MM.1S (cell line): ENCODE measurements around the gene PLEK2.

Experiments used
- DNase-seq: peaks from one replicate; pipeline ENCODE4 v3.0.0-alpha.2; 2015
- H2AFZ ChIP-seq: fragments of 300-600 bp; sonication (generic); 2 replicates; pipeline ENCODE4 v1.6.0; 2016; ENCODE audit warnings: antibody characterized with exemption, low read length
- H3F3A ChIP-seq: fragments of 300-600 bp; sonication (generic); 2 replicates; pipeline ENCODE4 v1.6.1; 2016; ENCODE audit warnings: mild to moderate bottlenecking, antibody characterized with exemption, low read length, moderate library complexity, mixed read lengths; ENCODE audit not compliant: insufficient read depth
- H3K27ac ChIP-seq: fragments of 300-600 bp; sonication (generic); 2 replicates; pipeline ENCODE4 v1.5.1; 2016; ENCODE audit warnings: mild to moderate bottlenecking, low read length
- H3K27me3 ChIP-seq: fragments of 300-600 bp; sonication (generic); replicated peaks from 2 replicates; pipeline ENCODE4 v1.6.0; 2016; ENCODE audit warnings: low read length; ENCODE audit not compliant: insufficient read depth
- H3K36me3 ChIP-seq: fragments of 300-600 bp; sonication (generic); replicated peaks from 2 replicates; pipeline ENCODE4 v1.6.1; 2016; ENCODE audit warnings: mild to moderate bottlenecking, low read length, mixed read lengths; ENCODE audit not compliant: insufficient read depth
- H3K4me1 ChIP-seq: fragments of 300-600 bp; sonication (generic); 2 replicates; pipeline ENCODE4 v1.6.1; 2016; ENCODE audit warnings: low read length, mixed read lengths
- H3K4me2 ChIP-seq: fragments of 300-600 bp; sonication (generic); 2 replicates; pipeline ENCODE4 v1.6.0; 2016; ENCODE audit warnings: low read depth, low read length
- H3K4me3 ChIP-seq: fragments of 300-600 bp; sonication (generic); 2 replicates; pipeline ENCODE4 v1.5.1; 2016; ENCODE audit warnings: low read length, mixed read lengths
- H3K79me2 ChIP-seq: fragments of 300-600 bp; sonication (generic); 2 replicates; pipeline ENCODE4 v1.6.1; 2016; ENCODE audit warnings: mixed run types, low read length, mixed read lengths
- H3K9ac ChIP-seq: fragments of 300-600 bp; sonication (generic); 2 replicates; pipeline ENCODE4 v1.6.1; 2016; ENCODE audit warnings: low read length, mixed read lengths
- H3K9me2 ChIP-seq: fragments of 300-600 bp; sonication (generic); replicated peaks from 2 replicates; pipeline ENCODE4 v1.6.1; 2016; ENCODE audit warnings: mild to moderate bottlenecking, low read length, mixed read lengths; ENCODE audit not compliant: insufficient read depth
- H3K9me3 ChIP-seq: fragments of 300-600 bp; sonication (generic); replicated peaks from 2 replicates; pipeline ENCODE4 v1.6.1; 2016; ENCODE audit warnings: mild to moderate bottlenecking, low read length, mixed read lengths; ENCODE audit not compliant: insufficient read depth
- H4K20me1 ChIP-seq: fragments of 300-600 bp; sonication (generic); 2 replicates; pipeline ENCODE4 v1.6.1; 2016; ENCODE audit warnings: mild to moderate bottlenecking, low read length, moderate library complexity, mixed read lengths; ENCODE audit not compliant: insufficient read depth
- EZH2 ChIP-seq: fragments of 300-600 bp; sonication (generic); optimal IDR thresholded peaks from 2 replicates; pipeline ENCODE3; 2017; ENCODE audit warnings: low read depth, mild to moderate bottlenecking, antibody characterized with exemption, low read length, mixed read lengths
- EZH2phosphoT487 ChIP-seq: fragments of 300-600 bp; sonication (generic); IDR thresholded peaks from 2 replicates; pipeline ENCODE4 v1.6.1; 2018; ENCODE audit warnings: antibody characterized with exemption, low read length
- TF ChIP-seq, protein P1 (sequence below): fragments of 300-600 bp; sonication (generic); IDR thresholded peaks from 2 replicates; pipeline ENCODE4 v1.5.1; 2016; ENCODE audit warnings: antibody characterized with exemption, low read length, mixed read lengths

PLEK2 gene

DNA sequence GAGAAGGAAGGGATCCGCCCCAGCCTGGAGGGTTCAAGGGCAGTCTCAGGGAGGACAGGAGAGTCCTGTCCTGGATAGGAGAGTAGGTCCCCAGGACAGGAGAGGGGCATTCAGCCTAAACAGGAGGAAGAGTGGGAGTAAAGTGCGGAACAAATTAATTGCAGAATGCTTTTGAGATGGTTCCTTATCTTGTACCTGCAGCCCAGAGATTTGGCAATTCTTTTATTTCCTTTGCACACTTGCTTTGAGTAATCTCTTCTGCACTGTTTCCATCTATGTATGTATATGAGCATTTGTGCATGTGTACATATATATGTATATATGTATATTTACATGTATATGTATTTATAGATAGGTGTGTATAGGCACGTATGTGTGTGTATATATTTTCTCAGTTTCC lies 22.7 kb downstream of the PLEK2 start:
- no peak for DNase-seq
- H3K36me3 ChIP-seq = no peaks in the 10 kb centered on the region
- H3K9ac ChIP-seq = no peak overlapping the region
- H3K4me1 ChIP-seq = no peaks in the 10 kb centered on the region
- no peak overlapping the region for H3K4me2 ChIP-seq
- no peaks in the 10 kb centered on the region for H3F3A ChIP-seq
- no peak overlapping the region for H2AFZ ChIP-seq
- no peak overlapping the region for H3K27ac ChIP-seq
- no peak for TF ChIP-seq EZH2phosphoT487
- no peaks in the 10 kb centered on the region for H4K20me1 ChIP-seq
- H3K4me3 ChIP-seq = no peak overlapping the region
- no peaks in the 10 kb centered on the region for H3K9me3 ChIP-seq
- H3K27me3 ChIP-seq = no peaks in the 10 kb centered on the region
- H3K9me2 ChIP-seq = no peaks in the 10 kb centered on the region
- no peaks in the 10 kb centered on the region for H3K79me2 ChIP-seq

DNA sequence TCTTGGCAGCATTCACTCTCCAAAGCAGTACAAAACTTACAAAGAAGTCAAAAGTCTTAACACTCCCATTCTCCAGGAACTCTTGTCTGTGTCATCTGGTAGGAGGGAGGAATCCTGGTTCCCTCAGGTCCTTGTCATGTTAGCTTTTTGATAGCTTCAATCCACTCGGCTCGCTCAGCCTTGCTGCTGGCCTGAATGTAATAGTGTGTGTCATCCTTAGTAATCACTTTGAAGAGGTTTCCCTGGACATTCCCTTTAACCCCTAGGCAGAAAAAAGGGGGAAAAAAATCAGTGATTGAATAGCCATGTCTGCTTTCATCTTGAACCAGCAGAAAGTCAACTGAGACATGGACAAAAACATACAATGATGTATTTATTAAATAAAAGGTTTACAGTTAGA lies 24.8 kb downstream of the PLEK2 start:
- H4K20me1 ChIP-seq = no peaks in the 10 kb centered on the region
- H3K27ac ChIP-seq = no peak overlapping the region
- no peak overlapping the region for H3K4me3 ChIP-seq
- H3K79me2 ChIP-seq = no peaks in the 10 kb centered on the region
- H3K9me3 ChIP-seq = no peaks in the 10 kb centered on the region
- TF ChIP-seq EZH2phosphoT487 = no peak
- TF ChIP-seq, protein P1, sequence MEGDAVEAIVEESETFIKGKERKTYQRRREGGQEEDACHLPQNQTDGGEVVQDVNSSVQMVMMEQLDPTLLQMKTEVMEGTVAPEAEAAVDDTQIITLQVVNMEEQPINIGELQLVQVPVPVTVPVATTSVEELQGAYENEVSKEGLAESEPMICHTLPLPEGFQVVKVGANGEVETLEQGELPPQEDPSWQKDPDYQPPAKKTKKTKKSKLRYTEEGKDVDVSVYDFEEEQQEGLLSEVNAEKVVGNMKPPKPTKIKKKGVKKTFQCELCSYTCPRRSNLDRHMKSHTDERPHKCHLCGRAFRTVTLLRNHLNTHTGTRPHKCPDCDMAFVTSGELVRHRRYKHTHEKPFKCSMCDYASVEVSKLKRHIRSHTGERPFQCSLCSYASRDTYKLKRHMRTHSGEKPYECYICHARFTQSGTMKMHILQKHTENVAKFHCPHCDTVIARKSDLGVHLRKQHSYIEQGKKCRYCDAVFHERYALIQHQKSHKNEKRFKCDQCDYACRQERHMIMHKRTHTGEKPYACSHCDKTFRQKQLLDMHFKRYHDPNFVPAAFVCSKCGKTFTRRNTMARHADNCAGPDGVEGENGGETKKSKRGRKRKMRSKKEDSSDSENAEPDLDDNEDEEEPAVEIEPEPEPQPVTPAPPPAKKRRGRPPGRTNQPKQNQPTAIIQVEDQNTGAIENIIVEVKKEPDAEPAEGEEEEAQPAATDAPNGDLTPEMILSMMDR = no peak
- TF ChIP-seq EZH2 = no peak
- no peak overlapping the region for H3K4me2 ChIP-seq
- H3K9ac ChIP-seq = no peak overlapping the region
- no peaks in the 10 kb centered on the region for H3K4me1 ChIP-seq
- peaks cover 3% of the 10 kb centered on the region; the same call in 1 of the 2 replicates for H3K36me3 ChIP-seq
- no peak for DNase-seq
- no peaks in the 10 kb centered on the region for H3K27me3 ChIP-seq
- no peaks in the 10 kb centered on the region for H3F3A ChIP-seq
- no peak overlapping the region for H2AFZ ChIP-seq
- no peaks in the 10 kb centered on the region for H3K9me2 ChIP-seq

DNA sequence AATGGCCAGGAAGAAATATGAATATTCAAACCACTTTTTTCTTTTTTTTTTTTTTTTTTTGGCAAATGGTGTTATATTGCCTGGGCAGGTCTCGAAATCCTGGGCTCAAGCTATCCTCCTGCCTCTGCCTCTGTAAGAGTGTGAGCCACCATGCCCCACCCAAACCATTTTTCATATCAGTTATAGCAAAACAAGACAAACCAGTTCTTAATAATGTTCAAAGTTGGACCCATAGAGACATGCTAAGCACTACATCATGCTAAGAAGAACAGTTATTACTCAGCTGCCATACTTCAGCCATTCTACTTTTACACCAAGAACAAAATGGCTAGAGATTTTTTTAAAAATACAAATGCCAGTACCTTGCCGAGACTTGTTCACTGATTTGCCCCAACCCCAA lies 26.3 kb downstream of the PLEK2 start:
- no peaks in the 10 kb centered on the region for H3K4me1 ChIP-seq
- no peak overlapping the region for H3K4me3 ChIP-seq
- TF ChIP-seq, protein P1 = no peak
- no peak for TF ChIP-seq EZH2
- H3K9me2 ChIP-seq = no peaks in the 10 kb centered on the region
- no peaks in the 10 kb centered on the region for H3K79me2 ChIP-seq
- no peaks in the 10 kb centered on the region for H4K20me1 ChIP-seq
- H3F3A ChIP-seq = no peaks in the 10 kb centered on the region
- peaks cover 15% of the 10 kb centered on the region; the same call in 1 of the 2 replicates for H3K36me3 ChIP-seq
- no peaks in the 10 kb centered on the region for H3K27me3 ChIP-seq
- DNase-seq = no peak
- H3K4me2 ChIP-seq = no peak overlapping the region
- H3K9ac ChIP-seq = no peak overlapping the region
- no peaks in the 10 kb centered on the region for H3K9me3 ChIP-seq
- no peak overlapping the region for H3K27ac ChIP-seq
- no peak overlapping the region for H2AFZ ChIP-seq

DNA sequence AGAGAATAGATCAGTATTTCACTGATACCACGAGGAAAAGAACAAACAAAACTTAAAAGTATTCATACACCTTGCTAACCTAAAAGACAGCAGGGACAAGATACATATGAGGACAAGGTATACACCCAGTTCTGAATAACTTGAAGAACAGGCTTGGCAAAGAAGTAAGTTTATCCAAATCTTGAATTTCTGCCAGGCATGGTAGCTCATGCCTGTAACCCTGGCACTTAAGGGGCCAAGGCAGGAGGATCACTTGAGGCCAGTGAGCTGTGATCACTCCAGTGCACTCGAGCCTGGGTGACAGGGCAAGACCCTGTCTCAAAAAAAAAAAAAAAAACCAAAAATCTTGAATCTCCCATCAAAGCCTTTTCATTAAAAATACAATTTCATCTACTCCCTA lies 26.8 kb downstream of the PLEK2 start:
- Histone ChIP-seq H2AFZ (no peak overlapping the region), H3K27me3 (no peaks in the 10 kb centered on the region), H3K4me1 (no peaks in the 10 kb centered on the region), H3K4me3 (no peak overlapping the region), H3K9me2 (no peaks in the 10 kb centered on the region), H3K27ac (no peak overlapping the region), H4K20me1 (no peaks in the 10 kb centered on the region), H3K79me2 (no peaks in the 10 kb centered on the region), H3F3A (no peaks in the 10 kb centered on the region), H3K36me3 (peaks cover 15% of the 10 kb centered on the region; the same call in 1 of the 2 replicates), H3K4me2 (no peak overlapping the region), H3K9ac (no peak overlapping the region), H3K9me3 (no peaks in the 10 kb centered on the region)
- DNase-seq = no peak
- TF ChIP-seq EZH2phosphoT487 = no peak
- TF ChIP-seq, protein P1 = no peak
- TF ChIP-seq EZH2 = no peak
